Measurements from ENCODE around the gene ABI3BP.

DNA sequence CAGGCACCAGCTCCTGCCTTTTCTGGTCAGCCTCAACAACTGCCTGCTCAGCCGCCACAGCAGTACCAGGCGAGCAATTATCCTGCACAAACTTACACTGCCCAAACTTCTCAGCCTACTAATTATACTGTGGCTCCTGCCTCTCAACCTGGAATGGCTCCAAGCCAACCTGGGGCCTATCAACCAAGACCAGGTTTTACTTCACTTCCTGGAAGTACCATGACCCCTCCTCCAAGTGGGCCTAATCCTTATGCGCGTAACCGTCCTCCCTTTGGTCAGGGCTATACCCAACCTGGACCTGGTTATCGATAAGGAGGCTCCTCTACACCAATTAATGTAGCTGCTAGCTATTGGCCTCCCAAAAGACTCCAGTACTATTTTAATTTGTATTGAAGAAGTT, 245.0 kb downstream of the ABI3BP start:
- TF ChIP-seq, protein P1, sequence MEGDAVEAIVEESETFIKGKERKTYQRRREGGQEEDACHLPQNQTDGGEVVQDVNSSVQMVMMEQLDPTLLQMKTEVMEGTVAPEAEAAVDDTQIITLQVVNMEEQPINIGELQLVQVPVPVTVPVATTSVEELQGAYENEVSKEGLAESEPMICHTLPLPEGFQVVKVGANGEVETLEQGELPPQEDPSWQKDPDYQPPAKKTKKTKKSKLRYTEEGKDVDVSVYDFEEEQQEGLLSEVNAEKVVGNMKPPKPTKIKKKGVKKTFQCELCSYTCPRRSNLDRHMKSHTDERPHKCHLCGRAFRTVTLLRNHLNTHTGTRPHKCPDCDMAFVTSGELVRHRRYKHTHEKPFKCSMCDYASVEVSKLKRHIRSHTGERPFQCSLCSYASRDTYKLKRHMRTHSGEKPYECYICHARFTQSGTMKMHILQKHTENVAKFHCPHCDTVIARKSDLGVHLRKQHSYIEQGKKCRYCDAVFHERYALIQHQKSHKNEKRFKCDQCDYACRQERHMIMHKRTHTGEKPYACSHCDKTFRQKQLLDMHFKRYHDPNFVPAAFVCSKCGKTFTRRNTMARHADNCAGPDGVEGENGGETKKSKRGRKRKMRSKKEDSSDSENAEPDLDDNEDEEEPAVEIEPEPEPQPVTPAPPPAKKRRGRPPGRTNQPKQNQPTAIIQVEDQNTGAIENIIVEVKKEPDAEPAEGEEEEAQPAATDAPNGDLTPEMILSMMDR (IDR thresholded peaks at IDR 0.05 in 2 of 3, conservative IDR thresholded peaks at IDR 0.05 in 1 of 3; ENCODE audit: borderline replicate concordance in 1 of 3, insufficient read depth in 1 of 3, low read depth in 2 of 3, low read length in 2 of 3), result no peak
- TF ChIP-seq EZH2 (IDR thresholded peaks at IDR 0.05) (no peak), POLR2A (IDR thresholded peaks at IDR 0.05; ENCODE audit: borderline replicate concordance, extremely low read depth, insufficient read depth, insufficient read length) (no peak), RAD21 (IDR thresholded peaks at IDR 0.05; ENCODE audit: low read depth) (no peak), CEBPB (IDR thresholded peaks at IDR 0.05; ENCODE audit: low read depth) (no peak), ZFX (IDR thresholded peaks at IDR 0.05) (no peak), POLR2AphosphoS5 (IDR thresholded peaks at IDR 0.05; ENCODE audit: low read depth, low read length) (no peak), SP1 (IDR thresholded peaks at IDR 0.05; ENCODE audit: low read depth) (no peak), EZH2phosphoT487 (IDR thresholded peaks at IDR 0.05; ENCODE audit: borderline replicate concordance) (no peak), TCF7L2 (IDR thresholded peaks at IDR 0.05; ENCODE audit: borderline replicate concordance, extremely low read depth, insufficient read depth, insufficient read length) (no peak)
- TF ChIP-seq, protein P2, sequence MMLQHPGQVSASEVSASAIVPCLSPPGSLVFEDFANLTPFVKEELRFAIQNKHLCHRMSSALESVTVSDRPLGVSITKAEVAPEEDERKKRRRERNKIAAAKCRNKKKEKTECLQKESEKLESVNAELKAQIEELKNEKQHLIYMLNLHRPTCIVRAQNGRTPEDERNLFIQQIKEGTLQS (IDR thresholded peaks at IDR 0.05), result no peak
- TF ChIP-seq, protein P3, sequence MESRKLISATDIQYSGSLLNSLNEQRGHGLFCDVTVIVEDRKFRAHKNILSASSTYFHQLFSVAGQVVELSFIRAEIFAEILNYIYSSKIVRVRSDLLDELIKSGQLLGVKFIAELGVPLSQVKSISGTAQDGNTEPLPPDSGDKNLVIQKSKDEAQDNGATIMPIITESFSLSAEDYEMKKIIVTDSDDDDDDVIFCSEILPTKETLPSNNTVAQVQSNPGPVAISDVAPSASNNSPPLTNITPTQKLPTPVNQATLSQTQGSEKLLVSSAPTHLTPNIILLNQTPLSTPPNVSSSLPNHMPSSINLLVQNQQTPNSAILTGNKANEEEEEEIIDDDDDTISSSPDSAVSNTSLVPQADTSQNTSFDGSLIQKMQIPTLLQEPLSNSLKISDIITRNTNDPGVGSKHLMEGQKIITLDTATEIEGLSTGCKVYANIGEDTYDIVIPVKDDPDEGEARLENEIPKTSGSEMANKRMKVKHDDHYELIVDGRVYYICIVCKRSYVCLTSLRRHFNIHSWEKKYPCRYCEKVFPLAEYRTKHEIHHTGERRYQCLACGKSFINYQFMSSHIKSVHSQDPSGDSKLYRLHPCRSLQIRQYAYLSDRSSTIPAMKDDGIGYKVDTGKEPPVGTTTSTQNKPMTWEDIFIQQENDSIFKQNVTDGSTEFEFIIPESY (IDR thresholded peaks at IDR 0.05; ENCODE audit: extremely low read depth, insufficient replicate concordance, low read length), result no peak
- TF ChIP-seq, protein P4, sequence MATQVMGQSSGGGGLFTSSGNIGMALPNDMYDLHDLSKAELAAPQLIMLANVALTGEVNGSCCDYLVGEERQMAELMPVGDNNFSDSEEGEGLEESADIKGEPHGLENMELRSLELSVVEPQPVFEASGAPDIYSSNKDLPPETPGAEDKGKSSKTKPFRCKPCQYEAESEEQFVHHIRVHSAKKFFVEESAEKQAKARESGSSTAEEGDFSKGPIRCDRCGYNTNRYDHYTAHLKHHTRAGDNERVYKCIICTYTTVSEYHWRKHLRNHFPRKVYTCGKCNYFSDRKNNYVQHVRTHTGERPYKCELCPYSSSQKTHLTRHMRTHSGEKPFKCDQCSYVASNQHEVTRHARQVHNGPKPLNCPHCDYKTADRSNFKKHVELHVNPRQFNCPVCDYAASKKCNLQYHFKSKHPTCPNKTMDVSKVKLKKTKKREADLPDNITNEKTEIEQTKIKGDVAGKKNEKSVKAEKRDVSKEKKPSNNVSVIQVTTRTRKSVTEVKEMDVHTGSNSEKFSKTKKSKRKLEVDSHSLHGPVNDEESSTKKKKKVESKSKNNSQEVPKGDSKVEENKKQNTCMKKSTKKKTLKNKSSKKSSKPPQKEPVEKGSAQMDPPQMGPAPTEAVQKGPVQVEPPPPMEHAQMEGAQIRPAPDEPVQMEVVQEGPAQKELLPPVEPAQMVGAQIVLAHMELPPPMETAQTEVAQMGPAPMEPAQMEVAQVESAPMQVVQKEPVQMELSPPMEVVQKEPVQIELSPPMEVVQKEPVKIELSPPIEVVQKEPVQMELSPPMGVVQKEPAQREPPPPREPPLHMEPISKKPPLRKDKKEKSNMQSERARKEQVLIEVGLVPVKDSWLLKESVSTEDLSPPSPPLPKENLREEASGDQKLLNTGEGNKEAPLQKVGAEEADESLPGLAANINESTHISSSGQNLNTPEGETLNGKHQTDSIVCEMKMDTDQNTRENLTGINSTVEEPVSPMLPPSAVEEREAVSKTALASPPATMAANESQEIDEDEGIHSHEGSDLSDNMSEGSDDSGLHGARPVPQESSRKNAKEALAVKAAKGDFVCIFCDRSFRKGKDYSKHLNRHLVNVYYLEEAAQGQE (IDR thresholded peaks at IDR 0.05; ENCODE audit: low read depth), result no peak
